GM23248 (cell line): ENCODE data around the gene RPS17.

Source experiments
- EZH2 ChIP-seq: fragments of 200-600 bp; sonication (generic); IDR thresholded peaks from 2 replicates; pipeline ENCODE4 v1.6.1; 2018; ENCODE audit warnings: antibody characterized with exemption, mild to moderate bottlenecking; ENCODE audit not compliant: insufficient read depth, poor library complexity, severe bottlenecking
- EZH2phosphoT487 ChIP-seq: fragments of 200-600 bp; sonication (generic); IDR thresholded peaks from 2 replicates; pipeline ENCODE4 v1.6.1; 2018; ENCODE audit warnings: antibody characterized with exemption, moderate library complexity, mild to moderate bottlenecking, low read depth; ENCODE audit not compliant: insufficient read depth

GRCh38 chr15:82530006-82530405 lies 10.3 kb downstream of the RPS17 start:
- TF ChIP-seq EZH2phosphoT487 (no peak), EZH2 (no peak)
